ENCODE data around the gene TBX10.
"Not testable (repeated sequence)": the region's sequence is repeated elsewhere in the genome, so short reads cannot be mapped to it uniquely, and the experiment has no call there.

TBX10 gene

GRCh38 chr11:67667490-67668191 is 28.1 kb upstream of the TBX10 start:
- H3K9me3 Mint-ChIP-seq: no peaks in the 10 kb centered on the region

GRCh38 chr11:67666676-67667489 is 27.3 kb upstream of the TBX10 start:
- H3K36me3 Mint-ChIP-seq (ENCODE audit: low read depth): no peaks in the 10 kb centered on the region
- no peaks in the 10 kb centered on the region for H3K4me1 Mint-ChIP-seq (ENCODE audit: low read depth)
- no peak for DNase-seq (ENCODE audit: low spot score)
- no peak overlapping the region for H3K27ac Mint-ChIP-seq
- no peaks in the 10 kb centered on the region for H3K9me3 Mint-ChIP-seq
- no peaks in the 10 kb centered on the region for H3K27me3 Mint-ChIP-seq (ENCODE audit: low read depth)
- H3K4me3 Mint-ChIP-seq: no peak overlapping the region

More at GRCh38 chr11:67667490-67668191, 28.1 kb upstream of the TBX10 start:
- no peaks in the 10 kb centered on the region for H3K36me3 Mint-ChIP-seq (ENCODE audit: low read depth)
- no peak overlapping the region for H3K4me3 Mint-ChIP-seq
- no peaks in the 10 kb centered on the region for H3K4me1 Mint-ChIP-seq (ENCODE audit: low read depth)
- no peak for DNase-seq (ENCODE audit: low spot score)
- no peak overlapping the region for H3K27ac Mint-ChIP-seq
- H3K27me3 Mint-ChIP-seq (ENCODE audit: low read depth): no peaks in the 10 kb centered on the region

DNA sequence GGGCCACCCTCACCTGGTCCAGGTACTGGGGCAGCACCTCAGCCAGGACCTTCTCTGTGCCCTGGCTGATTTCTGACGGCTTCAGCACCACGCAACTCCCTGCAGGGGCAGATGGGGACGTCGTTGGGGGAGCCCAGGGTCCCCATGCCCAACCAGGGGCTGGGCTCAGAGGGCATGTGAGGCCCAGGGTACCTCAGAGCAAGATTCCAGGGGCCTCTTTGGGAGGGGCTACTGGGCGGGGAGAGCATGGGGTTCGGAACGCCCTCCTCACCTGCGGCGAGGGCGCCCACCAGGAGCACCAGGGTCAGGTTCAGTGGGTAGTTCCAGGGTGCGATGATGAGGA is 26.7 kb upstream of the TBX10 start:
- H3K27ac Mint-ChIP-seq: no peak overlapping the region
- no peaks in the 10 kb centered on the region for H3K9me3 Mint-ChIP-seq

GRCh38 chr11:67665541-67666302 is 26.2 kb upstream of the TBX10 start:
- Mint-ChIP-seq H3K27ac (no peak overlapping the region), H3K4me1 (ENCODE audit: low read depth) (no peaks in the 10 kb centered on the region), H3K27me3 (ENCODE audit: low read depth) (no peaks in the 10 kb centered on the region), H3K4me3 (no peak overlapping the region), H3K36me3 (ENCODE audit: low read depth) (no peaks in the 10 kb centered on the region), H3K9me3 (no peaks in the 10 kb centered on the region)
- DNase-seq (ENCODE audit: low spot score): no peak

More for the DNA sequence above, 26.7 kb upstream of the TBX10 start:
- no peaks in the 10 kb centered on the region for H3K36me3 Mint-ChIP-seq (ENCODE audit: low read depth)
- no peak overlapping the region for H3K4me3 Mint-ChIP-seq
- H3K4me1 Mint-ChIP-seq (ENCODE audit: low read depth): no peaks in the 10 kb centered on the region
- DNase-seq (ENCODE audit: low spot score): no peak
- H3K27me3 Mint-ChIP-seq (ENCODE audit: low read depth): no peaks in the 10 kb centered on the region

DNA sequence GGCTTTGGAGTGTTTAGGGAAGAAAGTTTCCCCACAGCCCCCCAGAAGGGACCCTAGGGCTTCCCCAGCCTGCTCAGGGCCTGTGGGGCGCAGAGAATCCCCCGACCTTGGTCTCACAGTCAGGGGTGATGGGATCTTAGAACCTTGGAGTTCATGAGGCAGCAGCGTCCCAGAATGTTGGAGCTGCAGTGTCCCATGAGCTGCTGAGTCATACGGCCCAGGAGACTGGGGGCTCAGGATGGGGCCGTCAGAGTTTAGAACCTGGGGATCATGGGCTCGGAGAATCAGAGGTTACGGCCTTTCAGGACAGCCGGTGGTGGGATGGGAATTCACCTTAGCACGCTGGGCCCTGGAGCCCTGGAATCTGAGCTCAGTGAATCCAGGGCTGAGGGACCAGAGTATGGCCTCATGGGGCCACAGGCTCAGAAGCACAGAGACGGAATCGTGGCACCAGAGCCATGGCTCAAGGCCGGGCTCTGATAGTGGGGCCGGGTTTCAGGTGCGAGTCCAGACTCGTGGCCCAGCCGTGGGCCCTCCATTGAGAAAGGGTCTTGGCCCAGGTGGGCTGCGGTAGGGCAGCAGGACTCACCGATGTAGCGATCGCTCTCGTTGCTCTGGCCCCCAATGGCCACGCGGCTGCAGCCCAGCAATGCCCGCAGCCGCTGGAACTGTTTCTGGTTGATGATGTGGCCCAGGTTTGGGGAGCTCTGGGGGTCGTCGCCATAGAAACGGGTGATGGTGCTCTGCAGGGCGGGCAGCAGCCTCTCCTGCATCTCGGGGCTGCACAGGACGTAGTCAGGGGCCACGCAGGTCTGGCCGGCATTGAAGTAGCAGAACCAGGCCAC is 25.4 kb upstream of the TBX10 start:
- Mint-ChIP-seq H3K36me3 (ENCODE audit: low read depth) (no peaks in the 10 kb centered on the region), H3K27ac (no peak overlapping the region), H3K27me3 (ENCODE audit: low read depth) (no peaks in the 10 kb centered on the region), H3K9me3 (no peaks in the 10 kb centered on the region), H3K4me1 (ENCODE audit: low read depth) (no peaks in the 10 kb centered on the region), H3K4me3 (no peak overlapping the region)
- no peak for DNase-seq (ENCODE audit: low spot score)

GRCh38 chr11:67664213-67664585 is 24.6 kb upstream of the TBX10 start:
- Mint-ChIP-seq H3K27ac (no peak overlapping the region), H3K4me1 (ENCODE audit: low read depth) (no peaks in the 10 kb centered on the region), H3K36me3 (ENCODE audit: low read depth) (no peaks in the 10 kb centered on the region), H3K27me3 (ENCODE audit: low read depth) (no peaks in the 10 kb centered on the region), H3K4me3 (no peak overlapping the region), H3K9me3 (no peaks in the 10 kb centered on the region)
- DNase-seq (ENCODE audit: low spot score): no peak

DNA sequence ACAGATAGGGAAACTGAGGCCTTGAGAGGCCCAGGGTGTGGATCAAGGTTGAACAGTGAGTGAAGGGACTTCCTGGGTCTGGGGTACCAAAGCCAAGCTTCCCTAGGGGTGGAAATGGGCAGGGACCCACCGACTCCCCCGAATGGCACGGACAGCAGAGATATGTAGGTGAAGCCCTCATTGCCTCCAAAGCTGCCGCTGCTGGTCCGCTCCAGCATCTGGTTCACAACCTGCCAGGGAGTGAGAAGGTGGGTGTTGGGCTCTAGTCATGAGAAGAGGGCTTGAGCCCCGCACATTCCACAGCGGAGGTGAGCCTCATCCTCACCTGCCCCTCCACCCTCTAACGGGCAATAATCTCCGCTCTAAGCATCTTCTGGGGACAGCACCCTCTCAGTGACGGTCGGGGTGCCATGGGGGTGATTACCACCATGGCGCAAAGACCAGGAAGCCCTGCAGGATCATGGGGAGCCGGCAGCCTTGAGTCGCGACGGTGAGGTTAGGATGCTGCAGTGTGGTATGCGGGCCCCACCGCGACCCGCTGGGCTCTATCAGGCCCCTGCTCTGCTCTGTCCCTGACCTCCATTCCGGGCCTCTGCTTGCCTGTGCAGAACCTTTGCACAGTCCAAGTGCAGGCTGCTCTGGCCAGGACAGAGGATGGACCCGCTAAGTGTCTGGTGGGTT is 24.1 kb upstream of the TBX10 start:
- H3K9me3 Mint-ChIP-seq: no peaks in the 10 kb centered on the region
- DNase-seq (ENCODE audit: low spot score): no peak
- H3K27me3 Mint-ChIP-seq (ENCODE audit: low read depth): no peaks in the 10 kb centered on the region
- no peaks in the 10 kb centered on the region for H3K4me1 Mint-ChIP-seq (ENCODE audit: low read depth)
- no peak overlapping the region for H3K27ac Mint-ChIP-seq
- no peaks in the 10 kb centered on the region for H3K36me3 Mint-ChIP-seq (ENCODE audit: low read depth)
- no peak overlapping the region for H3K4me3 Mint-ChIP-seq

- Mint-ChIP-seq H3K4me1 (ENCODE audit: low read depth) (no peaks in the 10 kb centered on the region), H3K9me3 (no peaks in the 10 kb centered on the region), H3K36me3 (ENCODE audit: low read depth) (no peaks in the 10 kb centered on the region), H3K4me3 (no peak overlapping the region), H3K27ac (no peak overlapping the region), H3K27me3 (ENCODE audit: low read depth) (no peaks in the 10 kb centered on the region)
- no peak for DNase-seq (ENCODE audit: low spot score)
Observed at GRCh38 chr11:67662835-67663531, 23.4 kb upstream of the TBX10 start.

DNA sequence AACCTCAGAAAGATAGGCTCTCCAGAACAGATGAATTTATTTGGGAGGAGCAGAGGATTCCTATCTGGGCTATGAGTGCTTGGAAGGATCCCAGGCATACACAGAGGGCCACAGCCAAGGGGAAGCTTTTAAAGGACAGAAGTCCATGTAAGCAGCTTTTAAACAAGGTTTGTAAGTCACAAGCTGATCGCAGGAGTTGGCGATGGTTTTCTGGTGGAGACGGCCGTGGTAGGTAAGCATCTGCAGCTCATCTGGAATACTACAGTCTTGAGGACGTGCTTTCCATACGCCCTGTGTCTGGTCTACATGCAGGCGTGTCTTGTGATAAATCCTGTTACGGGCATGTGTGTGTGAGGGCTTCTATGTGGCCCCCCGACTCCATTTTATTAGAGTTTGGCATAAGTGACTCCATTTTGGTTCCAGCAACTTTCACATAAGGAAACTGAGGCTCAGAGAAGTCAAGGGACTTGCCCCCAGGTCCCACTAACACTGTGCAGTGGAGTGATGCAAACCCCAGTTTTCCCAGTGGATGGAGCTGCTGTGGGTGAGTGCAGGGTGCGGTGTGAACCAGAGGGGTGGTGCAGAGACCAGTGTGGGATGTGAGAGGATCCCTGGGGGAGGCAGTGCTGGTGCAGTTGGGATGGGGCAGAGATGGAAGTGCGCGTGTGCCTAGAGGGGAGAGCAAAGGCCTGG is 22.7 kb upstream of the TBX10 start:
- H3K36me3 Mint-ChIP-seq (ENCODE audit: low read depth): no peaks in the 10 kb centered on the region
- no peak for DNase-seq (ENCODE audit: low spot score)
- H3K27ac Mint-ChIP-seq: no peak overlapping the region
- H3K9me3 Mint-ChIP-seq: no peaks in the 10 kb centered on the region
- H3K27me3 Mint-ChIP-seq (ENCODE audit: low read depth): no peaks in the 10 kb centered on the region
- H3K4me1 Mint-ChIP-seq (ENCODE audit: low read depth): peaks cover under 1% of the 10 kb centered on the region
- no peak overlapping the region for H3K4me3 Mint-ChIP-seq

DNA sequence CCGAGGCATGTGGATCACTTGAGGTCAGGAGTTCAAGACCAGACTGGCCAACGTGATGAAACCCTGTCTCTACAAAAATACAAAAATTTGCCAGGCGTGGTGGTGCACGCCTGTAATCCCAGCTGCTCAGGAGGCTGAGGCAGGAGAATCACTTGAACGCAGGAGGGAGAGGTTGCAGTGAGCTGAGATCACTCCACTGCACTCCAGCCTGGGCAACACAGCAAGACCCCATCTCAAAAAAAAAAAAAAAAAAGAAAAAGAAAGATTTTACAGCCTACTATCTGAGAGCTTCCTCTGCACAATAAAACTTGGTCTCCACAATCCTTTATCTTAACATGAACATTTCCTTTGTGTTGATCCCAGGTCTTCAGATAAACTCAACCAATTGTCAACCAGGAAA is 21.2 kb upstream of the TBX10 start:
- not testable (repeated sequence) for H3K4me1 Mint-ChIP-seq (ENCODE audit: low read depth); DNase-seq (ENCODE audit: low spot score); H3K27ac Mint-ChIP-seq; H3K27me3 Mint-ChIP-seq (ENCODE audit: low read depth); H3K4me3 Mint-ChIP-seq; H3K36me3 Mint-ChIP-seq (ENCODE audit: low read depth); H3K9me3 Mint-ChIP-seq

DNA sequence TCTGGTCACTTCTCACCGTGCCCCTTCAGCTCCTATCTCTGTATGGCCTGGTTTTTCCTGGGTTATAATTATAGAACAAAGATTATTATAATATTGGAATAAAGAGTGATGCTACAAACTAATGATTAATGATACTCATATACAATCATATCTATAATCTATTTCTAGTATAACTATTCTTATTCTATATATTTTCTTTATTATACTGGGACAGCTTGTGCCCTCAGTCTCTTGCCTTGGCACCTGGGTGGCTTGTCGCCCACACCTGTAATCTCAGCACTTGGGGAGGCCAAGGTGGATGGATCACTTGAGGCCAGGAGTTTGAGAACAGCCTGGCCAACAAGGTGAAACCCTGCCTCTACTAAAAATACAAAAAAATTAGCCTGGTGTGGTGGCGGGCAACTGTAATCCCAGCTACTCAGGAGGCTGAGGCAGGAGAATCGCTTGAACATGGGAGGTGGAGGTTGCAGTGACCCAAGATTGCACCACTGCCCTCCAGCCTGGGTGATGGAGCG is 20.1 kb upstream of the TBX10 start:
- not testable (repeated sequence) for DNase-seq (ENCODE audit: low spot score); H3K4me1 Mint-ChIP-seq (ENCODE audit: low read depth); H3K4me3 Mint-ChIP-seq; H3K27me3 Mint-ChIP-seq (ENCODE audit: low read depth); H3K27ac Mint-ChIP-seq; H3K36me3 Mint-ChIP-seq (ENCODE audit: low read depth); H3K9me3 Mint-ChIP-seq

- H3K4me3 Mint-ChIP-seq: no peak overlapping the region
Observed at GRCh38 chr11:67657300-67657699, 17.7 kb upstream of the TBX10 start.

More at GRCh38 chr11:67657300-67657699, 17.7 kb upstream of the TBX10 start:
- DNase-seq (ENCODE audit: low spot score): no peak
- H3K27ac Mint-ChIP-seq: no peak overlapping the region
- no peaks in the 10 kb centered on the region for H3K27me3 Mint-ChIP-seq (ENCODE audit: low read depth)
- peaks cover 3% of the 10 kb centered on the region for H3K36me3 Mint-ChIP-seq (ENCODE audit: low read depth)
- peaks cover 1% of the 10 kb centered on the region for H3K4me1 Mint-ChIP-seq (ENCODE audit: low read depth)
- H3K9me3 Mint-ChIP-seq: peaks cover 8% of the 10 kb centered on the region

Data from T-helper 2 cell treated with Interferon-gamma antibody and Interleukin-4, amounts not matched to agents 5 μg/mL and 100 μg/mL, for 36 hours (primary cell).